ENCODE measurements around the gene DNAJB11.

The DNAJB11 gene

GRCh38 chr3:186589856-186590579 is 19.5 kb downstream of the DNAJB11 start:
- DNase-seq (ENCODE audit: low read depth) = no peak
- H3K4me3 ChIP-seq (ENCODE audit: low read length) = no peak overlapping the region
- TF ChIP-seq CTCF (conservative IDR thresholded peaks at IDR 0.05; ENCODE audit: low read depth, low read length) = no peak

- DNase-seq (ENCODE audit: low read depth) = no peak
- no peak overlapping the region for H3K4me3 ChIP-seq (ENCODE audit: low read length)
- TF ChIP-seq CTCF (conservative IDR thresholded peaks at IDR 0.05; ENCODE audit: low read depth, low read length) = no peak
Observed at GRCh38 chr3:186590580-186591295, 20.2 kb downstream of the DNAJB11 start.

GRCh38 chr3:186592682-186593081 is 22.2 kb downstream of the DNAJB11 start:
- TF ChIP-seq CTCF (conservative IDR thresholded peaks at IDR 0.05; ENCODE audit: low read depth, low read length) = no peak
- DNase-seq (ENCODE audit: low read depth) = no peak
- H3K4me3 ChIP-seq (ENCODE audit: low read length) = no peak overlapping the region

- DNase-seq (ENCODE audit: low read depth) = no peak
- no peak for TF ChIP-seq CTCF (conservative IDR thresholded peaks at IDR 0.05; ENCODE audit: low read depth, low read length)
- no peak overlapping the region for H3K4me3 ChIP-seq (ENCODE audit: low read length)
Observed at GRCh38 chr3:186593862-186594261, 23.3 kb downstream of the DNAJB11 start.

- no peak for TF ChIP-seq CTCF (conservative IDR thresholded peaks at IDR 0.05; ENCODE audit: low read depth, low read length)
- H3K4me3 ChIP-seq (ENCODE audit: low read length) = no peak overlapping the region
- no peak for DNase-seq (ENCODE audit: low read depth)
Observed at GRCh38 chr3:186594591-186595113, 24.1 kb downstream of the DNAJB11 start.

- DNase-seq (ENCODE audit: low read depth) = no peak
- TF ChIP-seq CTCF (conservative IDR thresholded peaks at IDR 0.05; ENCODE audit: low read depth, low read length) = no peak
- no peak overlapping the region for H3K4me3 ChIP-seq (ENCODE audit: low read length)
Observed at GRCh38 chr3:186596568-186597287, 26.2 kb downstream of the DNAJB11 start.

Measured in retinal pigment epithelial cell (primary cell).